HL-60/S4 (cell line): ENCODE data around the gene RHBDD2.
"Not testable (repeated sequence)": the region's sequence is repeated elsewhere in the genome, so short reads cannot be mapped to it uniquely, and the experiment has no call there.

Source experiments
- in situ Hi-C: fragments of 300-500 bp; cut with MboI; formaldehyde crosslinking; loops from 2 replicates; pipeline ENCODE4 v1.14.3; 2022; ENCODE audit warnings: low sequenced_read_pairs

Gene RHBDD2

DNA sequence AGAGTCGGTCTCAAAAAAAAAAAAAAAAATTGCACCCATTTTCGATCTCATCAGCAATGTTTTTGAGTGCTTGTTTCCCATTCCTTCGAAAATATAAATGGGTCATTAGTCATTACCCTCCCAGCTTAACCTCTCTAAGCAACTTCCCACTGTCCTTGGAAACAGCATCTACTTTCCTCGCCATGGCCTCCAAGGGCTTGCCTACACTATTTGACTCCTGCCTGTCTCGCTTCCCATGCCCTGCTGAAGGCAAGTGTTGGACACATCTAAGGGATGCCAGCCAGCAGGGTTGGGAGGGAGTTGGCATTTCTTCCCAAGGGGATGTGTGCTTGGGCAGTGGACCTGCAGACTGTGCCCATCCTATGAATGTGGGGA is 12.7 kb upstream of the RHBDD2 start:
- in situ Hi-C loops, result loop anchor here (25.0 kb wide), 1 partner anchor 446 kb away; the partner anchor contains the start of gene HSPB1

DNA sequence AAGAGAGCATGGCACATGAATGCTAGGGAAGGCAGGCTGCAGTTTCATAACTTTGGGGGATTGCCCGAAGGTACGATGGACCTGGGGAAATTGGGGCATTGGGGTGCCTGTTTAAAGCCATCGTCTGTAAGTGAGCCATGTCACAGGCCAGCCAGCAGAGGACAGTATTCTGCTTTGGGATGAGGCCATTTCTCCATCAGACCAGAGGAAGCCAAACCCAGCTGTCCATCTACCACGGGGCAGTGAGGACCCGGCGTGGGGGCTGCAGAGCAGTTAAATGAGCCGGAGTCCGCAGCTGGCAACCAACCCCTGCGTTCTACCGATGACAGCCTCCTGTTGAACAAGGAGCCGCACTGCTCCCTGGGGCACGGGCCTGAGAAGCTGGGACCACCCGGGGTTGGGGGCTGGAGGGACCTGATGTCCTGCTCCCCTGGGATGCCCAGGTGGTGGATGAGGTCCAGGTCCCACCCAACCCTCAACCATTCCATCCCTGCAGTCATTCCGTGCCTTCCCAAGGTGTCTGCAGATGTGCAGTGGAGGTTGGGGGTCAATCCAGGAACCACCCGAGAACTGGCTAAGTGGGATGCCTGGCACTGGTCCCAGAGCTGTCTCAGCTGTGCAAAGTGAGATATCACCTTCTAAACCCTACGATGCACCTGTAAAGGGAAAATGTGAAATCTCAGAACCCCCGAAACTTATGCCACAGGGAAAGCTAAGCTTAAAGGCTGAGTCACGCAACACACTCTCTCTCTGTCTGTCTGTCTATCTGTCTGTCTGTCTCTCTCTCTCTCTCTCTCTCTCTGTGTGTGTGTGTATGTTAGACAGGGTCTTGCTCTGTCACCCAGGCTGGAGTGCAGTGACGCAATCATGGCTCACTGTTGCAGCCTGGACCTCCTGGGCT is 12.1 kb upstream of the RHBDD2 start:
- in situ Hi-C loops, result loop anchor here (25.0 kb wide), 1 partner anchor 446 kb away; the partner anchor contains the start of gene HSPB1

- in situ Hi-C loops, result loop anchor here (25.0 kb wide), 1 partner anchor 445 kb away; the partner anchor contains the start of gene HSPB1
Measured at GRCh38 chr7:75867390-75867717, 11.5 kb upstream of the RHBDD2 start.

- in situ Hi-C loops, result loop anchor here (25.0 kb wide), 1 partner anchor 444 kb away; the partner anchor contains the start of gene HSPB1
Measured at GRCh38 chr7:75868153-75868552, 10.7 kb upstream of the RHBDD2 start.

GRCh38 chr7:75869776-75870379 is 9.0 kb upstream of the RHBDD2 start:
- in situ Hi-C loops, result loop anchor here (25.0 kb wide), 1 partner anchor 442 kb away; the partner anchor contains the start of gene HSPB1

DNA sequence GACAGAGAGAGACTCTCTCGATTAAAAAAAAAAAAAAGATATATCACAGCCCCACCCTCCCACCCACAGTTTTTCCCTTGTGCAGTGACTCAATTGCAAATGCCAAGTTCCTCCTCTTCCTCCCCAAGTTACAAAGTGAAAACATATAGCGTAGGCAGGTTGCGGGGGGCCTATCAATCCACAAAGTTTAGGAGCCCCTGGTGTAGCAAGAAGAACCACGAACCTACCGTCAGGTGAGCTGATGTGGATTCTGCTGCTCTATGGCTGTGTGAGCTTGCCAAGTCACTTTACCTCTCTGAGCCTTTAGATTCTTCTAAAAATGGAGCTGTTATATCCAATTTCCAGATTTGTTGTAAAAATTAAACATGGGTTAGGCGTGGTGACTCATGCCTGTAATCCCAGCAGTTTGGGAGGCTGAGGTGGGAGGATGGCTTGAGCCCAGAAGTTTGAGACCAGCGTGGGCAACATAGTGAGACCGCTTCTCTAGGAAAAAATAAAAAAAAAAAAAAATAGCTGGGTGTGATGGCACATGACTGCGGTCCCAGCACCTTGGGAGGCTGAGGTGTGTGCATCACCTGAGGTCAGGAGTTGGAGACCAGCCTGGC is 8.2 kb upstream of the RHBDD2 start:
- in situ Hi-C loops, result loop anchor here (25.0 kb wide), 1 partner anchor 442 kb away; the partner anchor contains the start of gene HSPB1

- in situ Hi-C loops, result loop anchor here (25.0 kb wide), 1 partner anchor 440 kb away; the partner anchor contains the start of gene HSPB1
Measured at GRCh38 chr7:75872073-75872782, 6.6 kb upstream of the RHBDD2 start.

- in situ Hi-C loops, result loop anchor here (25.0 kb wide), 1 partner anchor 438 kb away; the partner anchor contains the start of gene HSPB1
Measured at GRCh38 chr7:75874180-75874579, 4.7 kb upstream of the RHBDD2 start.

DNA sequence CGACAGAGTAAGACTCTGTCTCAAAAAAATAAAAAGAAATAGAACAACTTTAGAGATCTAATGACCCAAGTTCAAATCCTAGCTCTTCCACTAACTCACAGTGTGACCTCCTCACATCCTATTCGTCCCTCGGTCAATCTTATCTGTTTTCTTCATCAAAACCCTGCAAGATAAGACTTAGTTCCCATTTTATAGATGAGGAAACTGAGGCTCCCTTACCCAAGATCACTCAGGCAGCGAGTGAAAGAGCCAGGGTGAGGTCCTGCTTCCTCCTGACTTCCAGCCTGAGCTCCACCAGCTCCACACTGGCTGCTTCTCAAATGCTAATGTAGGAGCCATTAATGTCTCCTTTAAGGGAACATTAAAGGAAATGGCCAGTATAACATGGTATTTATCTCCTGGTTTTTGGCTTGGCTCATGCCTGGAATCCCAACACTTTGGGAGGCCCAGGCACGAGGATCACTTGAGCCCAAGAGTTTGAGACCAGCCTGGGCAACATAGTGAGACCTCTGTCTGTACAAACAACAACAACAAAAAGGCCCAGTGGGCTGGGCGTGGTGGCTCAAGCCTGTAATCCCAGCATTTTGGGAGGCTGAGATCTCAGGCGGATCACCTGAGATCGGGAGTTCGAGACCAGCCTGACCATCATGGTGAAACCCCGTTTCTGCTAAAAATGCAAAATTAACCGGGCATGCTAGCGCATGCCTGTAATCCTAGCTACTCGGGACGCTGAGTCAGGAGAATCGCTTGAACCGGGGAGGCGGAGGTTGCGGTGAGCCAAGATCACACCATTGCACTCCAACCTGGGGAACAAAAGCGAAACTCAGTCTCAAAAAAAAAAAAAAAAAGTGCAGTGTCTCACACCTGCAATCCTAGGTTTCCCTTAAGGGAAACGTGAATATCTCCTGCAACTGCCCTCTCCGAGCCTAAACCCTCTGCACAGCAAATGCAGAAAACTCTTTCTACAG is 3.4 kb upstream of the RHBDD2 start:
- in situ Hi-C loops, result no loop called here

GRCh38 chr7:75876126-75876881 is 2.5 kb upstream of the RHBDD2 start:
- in situ Hi-C loops, result no loop called here

GRCh38 chr7:75878312-75878768 is 494 bp upstream of the RHBDD2 start:
- in situ Hi-C loops, result no loop called here

DNA sequence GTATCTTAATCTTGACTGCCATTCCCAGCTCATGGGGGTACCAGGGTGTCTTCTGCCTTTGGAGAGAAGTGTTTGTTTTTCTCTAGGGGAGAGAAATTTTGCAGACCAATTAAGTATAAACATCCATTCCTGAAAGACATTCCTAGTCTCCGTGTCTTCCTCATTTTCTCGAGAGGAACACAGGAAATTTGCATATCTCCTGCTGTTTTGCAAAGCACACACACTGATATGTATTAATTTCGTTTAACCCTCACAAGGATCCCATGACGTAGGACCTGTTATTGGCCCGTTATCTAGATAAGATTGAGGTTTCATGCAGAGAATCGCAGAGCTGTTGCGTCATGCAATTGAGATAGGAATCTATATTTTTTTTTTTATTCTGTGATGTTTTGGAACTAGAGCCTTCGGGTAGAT is 944 bp downstream of the RHBDD2 start:
- in situ Hi-C loops, result no loop called here

DNA sequence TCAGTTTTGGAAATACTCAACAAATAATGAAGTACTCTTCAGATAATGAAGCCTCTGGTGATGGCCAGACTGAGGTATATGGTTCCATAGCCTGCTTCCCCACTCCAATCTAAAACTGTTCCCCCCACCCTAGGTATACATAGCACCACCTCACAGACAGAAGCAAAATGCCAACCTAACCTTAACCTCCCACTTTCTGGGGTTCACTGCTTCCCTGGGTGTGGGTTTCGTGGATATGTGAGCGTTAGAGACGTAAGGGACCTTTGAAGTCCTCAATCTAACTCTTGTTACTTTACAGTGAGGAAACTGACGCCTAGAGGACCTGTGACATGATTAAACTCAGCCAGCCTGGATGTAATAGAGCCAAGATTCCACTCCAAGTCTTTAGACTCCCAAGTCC is 1.4 kb downstream of the RHBDD2 start:
- in situ Hi-C loops, result no loop called here

GRCh38 chr7:75881436-75882095 is 2.7 kb downstream of the RHBDD2 start:
- in situ Hi-C loops, result no loop called here

DNA sequence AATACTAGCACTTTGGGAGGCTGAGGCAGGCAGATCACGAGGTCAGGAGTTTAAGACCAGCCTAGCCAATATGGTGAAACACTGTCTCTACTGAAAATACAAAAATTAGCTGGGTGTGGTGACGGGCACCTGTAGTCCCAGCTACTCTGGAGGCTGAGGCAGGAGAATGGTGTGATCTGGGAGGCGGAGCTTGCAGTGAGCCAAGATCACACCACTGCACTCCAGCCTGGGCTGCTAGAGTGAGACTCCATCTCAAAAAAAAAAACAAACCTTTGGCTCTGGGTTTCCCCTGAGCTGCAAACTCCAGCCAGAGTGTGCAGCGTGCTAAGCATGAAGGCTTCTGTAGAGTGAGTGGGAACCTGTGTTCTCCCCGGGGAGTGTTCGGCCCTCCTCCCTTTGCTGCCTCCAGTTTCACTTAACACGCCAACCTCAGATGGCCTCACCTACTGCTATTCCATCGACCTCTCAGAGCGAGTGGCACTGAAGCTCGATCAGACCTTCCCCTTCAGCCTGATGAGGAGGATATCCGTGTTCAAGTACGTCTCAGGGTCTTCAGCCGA is 4.5 kb downstream of the RHBDD2 start:
- in situ Hi-C loops, result not testable (repeated sequence)

GRCh38 chr7:75884476-75884875 is 5.6 kb downstream of the RHBDD2 start:
- in situ Hi-C loops, result no loop called here

- in situ Hi-C loops, result no loop called here
Measured at GRCh38 chr7:75885036-75885435, 6.2 kb downstream of the RHBDD2 start.
